Mesenchymal stem cell (in vitro differentiated cells and primary cell): Measurements from ENCODE around the gene ZNF628.

Experiments used
- DNase-seq: peaks from one replicate; pipeline ENCODE4 v3.0.0-alpha.2; 2013
- H2AFZ ChIP-seq: one replicate; pipeline ENCODE4 v1.6.1; 2013; ENCODE audit warnings: low read depth, mild to moderate bottlenecking, control low read depth, inconsistent platforms, low read length, moderate library complexity
- H2AK5ac ChIP-seq: 2 replicates; pipeline ENCODE4 v1.6.1; 2013; ENCODE audit warnings: low read length, moderate library complexity, mild to moderate bottlenecking, inconsistent platforms; ENCODE audit not compliant: severe bottlenecking
- H2BK120ac ChIP-seq: one replicate; pipeline ENCODE4 v1.6.1; 2013; ENCODE audit warnings: low read depth, mild to moderate bottlenecking, inconsistent platforms, low read length, moderate library complexity
- H2BK12ac ChIP-seq, 2 experiments: one replicate each; pipeline ENCODE4 v1.6.1; 2013; ENCODE audit warnings: inconsistent platforms in 2 of 2, low read length in 2 of 2, mild to moderate bottlenecking in 2 of 2, moderate library complexity in 2 of 2, control low read depth in 1 of 2
- H2BK15ac ChIP-seq: one replicate; pipeline ENCODE4 v1.6.1; 2013; ENCODE audit warnings: mild to moderate bottlenecking, low read depth, inconsistent platforms; ENCODE audit not compliant: poor library complexity, severe bottlenecking
- H2BK5ac ChIP-seq: 2 replicates; pipeline ENCODE4 v1.6.1; 2013; ENCODE audit warnings: low read depth, mild to moderate bottlenecking, low read length, control low read depth, inconsistent platforms; ENCODE audit not compliant: poor library complexity, severe bottlenecking
- H3K14ac ChIP-seq, 2 experiments: one replicate each; pipeline ENCODE4 v1.6.1; 2013; ENCODE audit warnings: inconsistent platforms in 2 of 2, low read length in 2 of 2, control low read depth in 1 of 2, mild to moderate bottlenecking in 1 of 2, moderate library complexity in 1 of 2
- H3K18ac ChIP-seq, 2 experiments: one replicate each; pipeline ENCODE4 v1.6.1; 2013; ENCODE audit warnings: inconsistent platforms in 2 of 2, low read length in 2 of 2, control low read depth in 1 of 2, low read depth in 1 of 2, mild to moderate bottlenecking in 1 of 2
- H3K23ac ChIP-seq, 2 experiments: one replicate each; pipeline ENCODE4 v1.6.1; 2013; ENCODE audit warnings: inconsistent platforms in 2 of 2, low read length in 2 of 2, mild to moderate bottlenecking in 2 of 2, moderate library complexity in 2 of 2, control low read depth in 1 of 2
- H3K27ac ChIP-seq: 2 replicates; pipeline ENCODE4 v1.5.1; 2013; ENCODE audit warnings: mild to moderate bottlenecking, moderate library complexity, low read length, control low read depth, inconsistent platforms; ENCODE audit not compliant: poor library complexity, severe bottlenecking
- H3K27me3 ChIP-seq, 2 experiments: 2 replicates each; pipeline versions ENCODE4 v1.6.1 to v1.7.0; 2013; ENCODE audit warnings: low read length in 2 of 2, mild to moderate bottlenecking in 2 of 2, moderate library complexity in 2 of 2, control low read depth in 1 of 2, inconsistent platforms in 1 of 2; ENCODE audit not compliant: control insufficient read depth in 1 of 2, insufficient read depth in 1 of 2
- H3K36me3 ChIP-seq, 2 experiments: 2 replicates each; pipeline versions ENCODE4 v1.6.1 to v1.7.0; 2013; ENCODE audit warnings: low read length in 2 of 2, control low read depth in 1 of 2, inconsistent platforms in 1 of 2, low read depth in 1 of 2, mild to moderate bottlenecking in 1 of 2; ENCODE audit not compliant: insufficient read depth in 2 of 2, control insufficient read depth in 1 of 2
- H3K4ac ChIP-seq, 2 experiments: one replicate each; pipeline ENCODE4 v1.6.1; 2013; ENCODE audit warnings: inconsistent platforms in 2 of 2, low read length in 2 of 2, mild to moderate bottlenecking in 2 of 2, moderate library complexity in 2 of 2, control low read depth in 1 of 2, low read depth in 1 of 2
- H3K4me1 ChIP-seq: 2 replicates; pipeline ENCODE4 v1.6.1; 2013; ENCODE audit warnings: low read depth, low read length, control low read depth; ENCODE audit not compliant: control insufficient read depth, insufficient read depth
- H3K4me2 ChIP-seq: 2 replicates; pipeline ENCODE4 v1.6.1; 2013; ENCODE audit warnings: low read length, mild to moderate bottlenecking, inconsistent platforms; ENCODE audit not compliant: poor library complexity, severe bottlenecking
- H3K4me3 ChIP-seq, 2 experiments: 2 replicates each; pipeline versions ENCODE4 v1.5.1 to v1.7.0; 2013; ENCODE audit warnings: low read length in 2 of 2, mild to moderate bottlenecking in 2 of 2, control low read depth in 1 of 2, low read depth in 1 of 2; ENCODE audit not compliant: insufficient read depth in 1 of 2
- H3K79me1 ChIP-seq: replicated peaks from 2 replicates; pipeline ENCODE4 v1.6.1; 2013; ENCODE audit warnings: mild to moderate bottlenecking, control low read depth, low read length, inconsistent platforms; ENCODE audit not compliant: poor library complexity, severe bottlenecking
- H3K9ac ChIP-seq: 2 replicates; pipeline ENCODE4 v1.7.0; 2013; ENCODE audit warnings: mild to moderate bottlenecking, low read length, moderate library complexity
- H3K9me3 ChIP-seq: 2 replicates; pipeline ENCODE4 v1.7.0; 2013; ENCODE audit warnings: mild to moderate bottlenecking, low read length; ENCODE audit not compliant: control insufficient read depth
- H4K8ac ChIP-seq: one replicate; pipeline ENCODE4 v1.6.1; 2013; ENCODE audit warnings: inconsistent platforms, mild to moderate bottlenecking, low read length, moderate library complexity
- H4K91ac ChIP-seq: one replicate; pipeline ENCODE4 v1.6.1; 2013; ENCODE audit warnings: mild to moderate bottlenecking, low read length, inconsistent platforms
- WGBS: methylation state at CpG from one replicate; pipeline ENCODE4 v1.1.7; 2013; ENCODE audit warnings: mixed read lengths; 5-methylcytosine and 5-hydroxymethylcytosine counted together

ZNF628 gene

DNA sequence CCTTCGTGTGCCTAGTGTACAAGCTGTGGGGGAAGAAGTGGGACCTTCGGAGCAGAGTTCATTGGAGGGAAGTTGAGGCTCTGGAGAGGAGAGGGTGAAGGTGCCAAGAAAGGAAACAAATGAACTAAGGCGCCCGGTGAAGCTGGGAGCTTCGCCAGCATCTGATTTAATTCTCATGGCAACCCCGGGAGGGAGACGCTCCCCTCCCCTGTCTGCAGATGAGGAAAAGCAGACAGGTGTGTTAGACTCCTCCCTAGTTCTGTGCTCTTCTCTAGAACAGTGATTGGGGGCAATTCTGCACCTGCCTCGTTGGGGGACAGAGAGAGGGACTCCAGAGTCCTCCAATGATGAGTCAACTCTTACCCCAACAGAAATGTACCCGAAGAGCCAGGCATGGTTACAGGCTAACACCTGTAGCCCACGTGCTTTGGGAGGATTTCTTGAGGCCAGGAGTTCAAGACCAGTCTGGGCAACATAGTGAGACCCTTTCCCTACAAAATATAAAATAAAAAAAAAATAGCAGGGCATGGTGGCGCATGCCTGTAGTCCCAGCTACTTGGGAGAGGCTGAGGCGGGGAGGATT is 16.0 kb downstream of the ZNF628 start:
- H3K4ac ChIP-seq, result no peak overlapping the region
- no peak overlapping the region for H2AK5ac ChIP-seq
- no peak overlapping the region for H2AFZ ChIP-seq
- peaks cover 7% of the 10 kb centered on the region for H3K79me1 ChIP-seq
- H3K4me3 ChIP-seq, result no peak overlapping the region
- H3K23ac ChIP-seq, result no peak overlapping the region
- no peak overlapping the region for H2BK15ac ChIP-seq
- WGBS, result 77% methylated on average over 12 of the region's 12 CpGs
- H3K14ac ChIP-seq, result no peak overlapping the region
- no peak overlapping the region for H3K9ac ChIP-seq
- H3K4me2 ChIP-seq, result no peak overlapping the region
- H3K27ac ChIP-seq, result no peak overlapping the region
- H3K9me3 ChIP-seq, result no peaks in the 10 kb centered on the region
- H2BK5ac ChIP-seq, result no peak overlapping the region
- H2BK120ac ChIP-seq, result no peak overlapping the region
- no peak overlapping the region for H2BK12ac ChIP-seq
- peaks cover 19 to 54% of the 10 kb centered on the region in 2 experiments for H3K36me3 ChIP-seq
- peaks cover 49% of the 10 kb centered on the region for H3K4me1 ChIP-seq
- no peak overlapping the region for H3K18ac ChIP-seq
- H4K91ac ChIP-seq, result no peak overlapping the region
- no peak overlapping the region for H4K8ac ChIP-seq
- DNase-seq, result no peak
- H3K27me3 ChIP-seq, result no peaks in the 10 kb centered on the region

DNA sequence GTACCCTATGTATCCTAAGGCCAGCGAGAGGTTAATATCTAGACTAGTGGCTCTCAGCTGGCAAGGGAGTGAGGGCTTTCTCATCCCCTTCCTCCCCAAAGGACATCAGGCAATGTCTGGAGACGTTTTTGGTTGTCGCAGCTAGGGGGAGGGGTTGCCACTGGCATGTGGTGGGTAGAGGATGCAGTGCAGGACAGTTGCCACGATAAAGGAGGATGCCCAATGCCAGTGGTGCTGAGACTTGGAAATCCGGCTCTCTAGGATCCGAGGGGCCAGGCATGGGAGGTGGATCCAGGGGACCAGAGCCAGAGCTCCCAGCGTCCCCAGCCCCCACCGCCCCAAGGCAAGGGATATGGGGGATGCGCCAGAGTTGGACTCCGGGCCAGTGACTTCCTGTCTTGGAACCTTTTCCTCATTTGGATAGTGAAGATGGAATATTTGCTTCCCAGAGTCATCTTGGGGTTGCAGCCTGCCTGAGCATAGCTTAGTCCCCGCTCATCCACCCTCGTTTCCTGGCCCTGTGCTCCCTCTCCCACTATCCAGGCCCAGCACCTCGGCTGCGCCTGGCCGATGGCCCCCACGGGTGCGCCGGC is 16.7 kb downstream of the ZNF628 start:
- Histone ChIP-seq H4K91ac (peak overlapping the region; percentile 0), H2BK120ac (no peak overlapping the region), H3K4me3 (peak overlapping the region in 1 of 2 experiments; percentile 87), H3K27me3 (no peaks in the 10 kb centered on the region), H3K9me3 (no peaks in the 10 kb centered on the region), H3K9ac (peak overlapping the region; percentile 93), H2BK12ac (no peak overlapping the region), H3K14ac (no peak overlapping the region), H3K23ac (no peak overlapping the region), H3K79me1 (peaks cover 7% of the 10 kb centered on the region), H3K36me3 (peaks cover 26 to 59% of the 10 kb centered on the region in 2 experiments), H2AK5ac (no peak overlapping the region), H3K18ac (no peak overlapping the region), H2BK15ac (no peak overlapping the region), H3K4me1 (peaks cover 44% of the 10 kb centered on the region), H3K4ac (no peak overlapping the region), H3K4me2 (no peak overlapping the region), H4K8ac (no peak overlapping the region), H2BK5ac (no peak overlapping the region), H2AFZ (no peak overlapping the region), H3K27ac (no peak overlapping the region)
- 80% methylated on average over 17 of the region's 18 CpGs for WGBS
- no peak for DNase-seq

DNA sequence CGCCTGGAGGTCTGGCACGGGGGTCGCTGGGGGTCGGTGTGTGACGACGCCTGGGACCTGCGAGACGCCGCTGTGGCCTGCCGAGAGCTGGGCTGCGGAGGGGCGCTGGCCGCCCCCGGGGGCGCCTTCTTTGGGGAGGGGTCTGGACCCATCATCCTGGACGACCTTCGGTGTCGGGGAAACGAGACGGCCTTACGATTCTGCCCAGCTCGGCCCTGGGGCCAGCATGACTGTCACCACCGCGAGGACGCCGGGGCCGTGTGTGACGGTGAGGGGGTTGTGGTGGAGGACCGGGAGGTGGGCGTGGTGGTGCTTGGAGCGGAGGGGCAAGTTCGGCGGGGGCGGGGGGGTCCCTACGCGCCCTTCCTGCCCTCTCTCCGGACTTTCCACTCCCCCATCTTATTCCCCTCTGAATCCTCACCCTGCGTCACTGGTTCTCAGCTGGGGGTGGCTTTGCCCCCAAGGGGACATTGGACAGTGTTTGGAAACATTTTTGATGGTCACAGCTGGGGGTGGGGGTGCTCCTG is 17.3 kb downstream of the ZNF628 start:
- DNase-seq, result no peak
- peak overlapping the region in 1 of 2 experiments; percentile 87 for H3K4me3 ChIP-seq

DNA sequence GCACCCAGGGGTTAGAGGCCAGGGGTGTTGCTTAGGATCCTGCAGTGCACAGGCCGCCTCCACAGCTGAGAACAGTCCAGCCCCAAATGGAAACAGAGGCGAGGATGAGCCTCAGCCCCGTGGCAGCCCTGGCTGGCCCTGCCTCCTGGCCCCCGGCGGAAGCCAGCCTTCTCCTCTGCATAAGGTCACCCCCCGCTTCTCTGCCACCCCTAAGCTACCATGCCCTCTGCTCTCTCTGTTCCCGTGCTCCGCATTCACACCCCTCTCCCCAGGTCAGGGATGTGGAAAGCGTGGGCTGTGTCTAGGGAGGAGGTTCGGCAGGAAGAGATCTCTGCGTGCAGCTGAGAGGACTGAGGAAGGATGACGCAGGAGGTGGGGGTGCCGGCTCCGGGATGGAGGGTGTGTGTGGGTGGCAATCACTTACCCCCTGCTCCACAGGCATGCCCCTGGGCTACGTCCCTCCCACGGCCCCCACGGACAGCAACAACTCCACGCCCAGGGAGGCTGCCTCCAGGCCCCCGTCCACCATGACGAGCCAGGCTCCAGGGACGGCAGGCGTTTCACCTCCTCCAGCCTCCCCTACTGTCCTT is 17.9 kb downstream of the ZNF628 start:
- H3K9me3 ChIP-seq, result no peaks in the 10 kb centered on the region
- H2BK12ac ChIP-seq, result no peak overlapping the region
- H3K4me3 ChIP-seq, result peak overlapping the region in 1 of 2 experiments; percentile 87
- no peak for DNase-seq
- no peak overlapping the region for H3K4ac ChIP-seq
- no peak overlapping the region for H2AK5ac ChIP-seq
- H3K79me1 ChIP-seq, result peaks cover 6% of the 10 kb centered on the region
- H3K9ac ChIP-seq, result peak overlapping the region; percentile 93
- H3K27me3 ChIP-seq, result no peaks in the 10 kb centered on the region
- WGBS, result 77% methylated on average over 11 of the region's 22 CpGs
- H3K36me3 ChIP-seq, result peaks cover 37 to 58% of the 10 kb centered on the region in 2 experiments
- H3K4me1 ChIP-seq, result peaks cover 34% of the 10 kb centered on the region
- H3K27ac ChIP-seq, result no peak overlapping the region
- H2BK120ac ChIP-seq, result no peak overlapping the region
- H4K8ac ChIP-seq, result peak overlapping the region; percentile 5
- H3K23ac ChIP-seq, result no peak overlapping the region
- no peak overlapping the region for H2BK5ac ChIP-seq
- no peak overlapping the region for H3K4me2 ChIP-seq
- H2AFZ ChIP-seq, result no peak overlapping the region
- H2BK15ac ChIP-seq, result no peak overlapping the region
- H3K14ac ChIP-seq, result peak overlapping the region in 1 of 2 experiments; percentile 53
- H4K91ac ChIP-seq, result no peak overlapping the region
- H3K18ac ChIP-seq, result no peak overlapping the region

More for the DNA sequence above, 17.3 kb downstream of the ZNF628 start:
- Histone ChIP-seq H2AFZ (no peak overlapping the region), H4K8ac (peak overlapping the region; percentile 5), H3K79me1 (peaks cover 7% of the 10 kb centered on the region), H2BK15ac (no peak overlapping the region), H3K27ac (no peak overlapping the region), H3K18ac (no peak overlapping the region), H2AK5ac (no peak overlapping the region), H3K9ac (peak overlapping the region; percentile 93), H4K91ac (no peak overlapping the region), H3K9me3 (no peaks in the 10 kb centered on the region), H3K4me2 (no peak overlapping the region), H3K4ac (no peak overlapping the region), H2BK12ac (no peak overlapping the region), H3K36me3 (peaks cover 31 to 59% of the 10 kb centered on the region in 2 experiments), H3K27me3 (no peaks in the 10 kb centered on the region), H2BK5ac (no peak overlapping the region), H3K4me1 (peaks cover 39% of the 10 kb centered on the region), H2BK120ac (no peak overlapping the region), H3K23ac (no peak overlapping the region), H3K14ac (no peak overlapping the region)
- 88% methylated on average over 18 of the region's 38 CpGs for WGBS
